ENCODE results near the gene DRD3. TPM values are rescaled to one million over a fixed set of nuclear protein-coding genes. Genes with fewer than 3 reads are reported as not detected.

Gene DRD3
- total RNA-seq, 4 donors from 2014 or later = not detected

DNA sequence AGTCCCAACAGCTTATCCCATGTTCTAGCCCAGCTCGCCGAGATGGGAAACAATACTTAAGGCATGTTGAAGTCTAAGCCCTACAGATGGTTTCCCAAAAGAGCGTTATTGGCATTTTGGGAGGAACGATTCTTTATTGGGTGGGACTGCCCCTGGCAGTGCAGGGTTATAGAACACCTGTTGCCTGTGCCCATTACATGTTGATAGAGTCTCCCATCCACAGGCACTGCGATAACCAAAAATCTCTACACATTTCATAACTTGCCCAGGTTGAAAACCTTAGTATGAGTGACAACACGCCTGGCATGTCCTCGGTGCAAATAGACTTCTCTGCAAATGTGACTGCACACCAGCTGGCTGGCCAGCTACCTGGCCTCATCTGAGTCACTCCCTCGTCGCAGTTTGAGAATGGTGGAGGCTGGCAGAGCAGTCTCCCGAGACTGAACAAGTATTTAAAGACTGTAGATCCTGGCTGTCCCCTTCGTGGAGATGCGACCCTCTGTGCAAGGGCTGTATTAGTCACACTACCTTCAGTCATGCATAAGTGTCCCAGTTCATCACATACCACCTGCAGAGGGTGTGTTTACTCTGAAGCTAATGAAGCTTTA lies 39.8 kb upstream of the DRD3 start:
- no peak for DNase-seq (ENCODE audit: low spot score)
- TF ChIP-seq CTCF (IDR thresholded peaks at IDR 0.05) = no peak
- no peak for ATAC-seq (ENCODE audit: low FRiP score)

GRCh38 chr3:114218006-114218405 lies 39.2 kb upstream of the DRD3 start:
- no peak for TF ChIP-seq CTCF (IDR thresholded peaks at IDR 0.05)
- ATAC-seq (ENCODE audit: low FRiP score) (no peak), DNase-seq (ENCODE audit: low spot score) (no peak)

- no peak for DNase-seq (ENCODE audit: low spot score)
- TF ChIP-seq CTCF (IDR thresholded peaks at IDR 0.05) = no peak
- ATAC-seq (ENCODE audit: low FRiP score) = no peak
Observed at GRCh38 chr3:114217266-114217665, 38.4 kb upstream of the DRD3 start.

- ATAC-seq (ENCODE audit: low FRiP score) (no peak), DNase-seq (ENCODE audit: low spot score) (no peak)
- TF ChIP-seq CTCF (IDR thresholded peaks at IDR 0.05) = no peak
Observed at GRCh38 chr3:114216186-114216970, 37.5 kb upstream of the DRD3 start.

GRCh38 chr3:114214542-114215341 lies 35.9 kb upstream of the DRD3 start:
- DNase-seq (ENCODE audit: low spot score) (no peak), ATAC-seq (ENCODE audit: low FRiP score) (no peak)
- TF ChIP-seq CTCF (IDR thresholded peaks at IDR 0.05) = no peak

DNA sequence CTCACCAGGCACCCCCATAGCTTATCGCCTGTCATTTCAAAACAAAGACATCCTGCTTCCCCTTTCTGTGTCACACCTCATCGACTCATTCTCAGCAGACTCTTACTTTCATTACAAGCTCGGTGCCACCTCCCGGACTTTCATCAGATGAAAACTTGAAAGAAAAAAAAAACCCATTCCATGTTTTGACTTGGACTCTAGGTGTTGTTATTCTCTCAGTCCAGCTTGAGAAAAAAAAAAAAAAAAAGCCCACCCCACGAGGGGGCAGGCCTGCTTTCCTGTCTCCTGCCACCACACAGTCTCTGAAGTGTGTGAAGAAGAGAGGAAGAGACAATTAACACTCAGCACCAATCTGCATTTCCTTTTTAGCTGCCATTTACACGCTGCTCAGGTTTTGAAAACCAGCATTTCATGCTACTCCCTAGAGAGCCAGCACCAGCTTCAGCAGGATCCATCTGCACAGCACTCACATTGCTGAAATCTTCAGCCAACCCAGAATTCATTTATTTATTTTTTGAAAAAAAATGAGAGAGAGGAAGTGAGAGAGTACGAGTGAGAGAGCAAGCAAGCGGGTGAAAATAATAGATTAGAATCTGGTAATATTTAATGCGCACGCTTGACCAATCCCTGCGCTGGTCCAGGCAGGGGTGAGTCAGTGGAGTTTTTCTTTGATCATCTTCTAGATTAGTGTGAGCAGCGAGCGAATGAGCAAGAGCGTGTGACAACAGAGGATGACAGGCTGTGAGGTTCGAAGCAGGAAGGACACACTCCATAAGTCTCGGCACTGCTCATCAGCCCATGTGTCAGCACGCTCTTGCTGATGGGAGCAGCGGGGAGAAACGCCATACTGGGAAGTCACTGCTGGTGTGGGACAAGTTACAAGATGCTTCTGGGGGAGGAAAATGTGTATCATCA lies 35.0 kb upstream of the DRD3 start:
- DNase-seq (ENCODE audit: low spot score) (no peak), ATAC-seq (ENCODE audit: low FRiP score) (peak; percentile 54)
- TF ChIP-seq CTCF (IDR thresholded peaks at IDR 0.05) = no peak
